ENCODE results near the gene CEACAM3.

DNA sequence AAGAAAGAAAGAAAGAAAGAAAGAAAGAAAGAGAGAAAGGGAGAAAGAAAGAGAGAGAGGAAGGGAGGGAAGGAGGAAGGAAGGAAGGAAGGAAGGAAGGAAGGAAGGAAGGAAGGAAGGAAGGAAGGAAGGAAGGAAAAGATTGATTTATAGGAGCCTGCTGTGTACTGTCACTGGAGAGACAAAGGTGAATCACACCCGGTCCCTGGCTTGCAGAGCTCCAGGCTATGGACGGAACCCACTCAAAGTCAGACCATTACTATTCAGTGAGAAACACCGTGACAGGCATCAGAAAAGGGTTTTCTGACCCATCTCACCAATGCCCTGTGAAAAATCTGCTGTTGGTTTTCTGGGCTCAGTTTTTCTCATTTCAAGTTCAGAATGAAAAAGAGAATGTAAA is 48.4 kb upstream of the CEACAM3 start:
- TF ChIP-seq, protein P1, sequence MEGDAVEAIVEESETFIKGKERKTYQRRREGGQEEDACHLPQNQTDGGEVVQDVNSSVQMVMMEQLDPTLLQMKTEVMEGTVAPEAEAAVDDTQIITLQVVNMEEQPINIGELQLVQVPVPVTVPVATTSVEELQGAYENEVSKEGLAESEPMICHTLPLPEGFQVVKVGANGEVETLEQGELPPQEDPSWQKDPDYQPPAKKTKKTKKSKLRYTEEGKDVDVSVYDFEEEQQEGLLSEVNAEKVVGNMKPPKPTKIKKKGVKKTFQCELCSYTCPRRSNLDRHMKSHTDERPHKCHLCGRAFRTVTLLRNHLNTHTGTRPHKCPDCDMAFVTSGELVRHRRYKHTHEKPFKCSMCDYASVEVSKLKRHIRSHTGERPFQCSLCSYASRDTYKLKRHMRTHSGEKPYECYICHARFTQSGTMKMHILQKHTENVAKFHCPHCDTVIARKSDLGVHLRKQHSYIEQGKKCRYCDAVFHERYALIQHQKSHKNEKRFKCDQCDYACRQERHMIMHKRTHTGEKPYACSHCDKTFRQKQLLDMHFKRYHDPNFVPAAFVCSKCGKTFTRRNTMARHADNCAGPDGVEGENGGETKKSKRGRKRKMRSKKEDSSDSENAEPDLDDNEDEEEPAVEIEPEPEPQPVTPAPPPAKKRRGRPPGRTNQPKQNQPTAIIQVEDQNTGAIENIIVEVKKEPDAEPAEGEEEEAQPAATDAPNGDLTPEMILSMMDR (IDR thresholded peaks at IDR 0.05; ENCODE audit: insufficient read depth, low read length, poor library complexity, severe bottlenecking): no peak
- TF ChIP-seq EZH2phosphoT487 (conservative IDR thresholded peaks at IDR 0.05; ENCODE audit: low read length): no peak

Measured in SU-DHL-6 (cell line).